Fibroblast of villous mesenchyme (primary cell): ENCODE results near the gene SPATA7. TPM values are rescaled to one million over a fixed set of nuclear protein-coding genes. Genes with fewer than 3 reads are reported as not detected.

Source experiments
- DNase-seq: peaks from one replicate; pipeline ENCODE4 v3.0.0-alpha.2; 2010; ENCODE audit warnings: low read depth
- H3K4me3 ChIP-seq: 2 replicates; pipeline ENCODE4 v1.5.1; 2011; ENCODE audit warnings: low read depth, mild to moderate bottlenecking, low read length
- CTCF ChIP-seq: IDR thresholded peaks from 2 replicates; pipeline ENCODE4 v1.5.1; 2012; ENCODE audit warnings: low read depth, mild to moderate bottlenecking, low read length; ENCODE audit not compliant: insufficient read depth
- total RNA-seq: library from RNA; depleted of rRNA; stranded (reverse); fragments of >200 nt; gene quantifications from 2 replicates; pipeline ENCODE4 v1.2.3, GENCODE V29; 2012

Gene SPATA7
- total RNA-seq, 1 donor: 13.0 TPM

GRCh38 chr14:88352698-88353097 is 32.8 kb upstream of the SPATA7 start:
- no peak for DNase-seq
- no peak for TF ChIP-seq CTCF
- no peak overlapping the region for H3K4me3 ChIP-seq

GRCh38 chr14:88354358-88354757 is 31.1 kb upstream of the SPATA7 start:
- no peak for DNase-seq
- TF ChIP-seq CTCF: no peak
- H3K4me3 ChIP-seq: no peak overlapping the region

- no peak overlapping the region for H3K4me3 ChIP-seq
- no peak for DNase-seq
- TF ChIP-seq CTCF: no peak
Measured at GRCh38 chr14:88359500-88359899, 26.0 kb upstream of the SPATA7 start.

- TF ChIP-seq CTCF: no peak
- no peak overlapping the region for H3K4me3 ChIP-seq
- no peak for DNase-seq
Measured at GRCh38 chr14:88363644-88364043, 21.8 kb upstream of the SPATA7 start.

- no peak for DNase-seq
- no peak for TF ChIP-seq CTCF
- H3K4me3 ChIP-seq: no peak overlapping the region
Measured at GRCh38 chr14:88364710-88365413, 20.6 kb upstream of the SPATA7 start.

- TF ChIP-seq CTCF: no peak
- no peak for DNase-seq
- no peak overlapping the region for H3K4me3 ChIP-seq
Measured at GRCh38 chr14:88369496-88369895, 16.0 kb upstream of the SPATA7 start.
